Effector memory CD4-positive, alpha-beta T cell (primary cell): ENCODE measurements around the gene OR2Y1.
"Not testable (repeated sequence)": the region's sequence is repeated elsewhere in the genome, so short reads cannot be mapped to it uniquely, and the experiment has no call there.

Experiments used
- DNase-seq, 3 donors: peaks; one replicate each; pipeline ENCODE4 v3.0.0-alpha.2; 2020
- H3K27ac ChIP-seq: 2 replicates; pipeline ENCODE4 v1.7.0; 2013; ENCODE audit warnings: mild to moderate bottlenecking, low read length, moderate library complexity; ENCODE audit not compliant: insufficient read depth, poor library complexity, severe bottlenecking
- H3K27me3 ChIP-seq: replicated peaks from 2 replicates; pipeline ENCODE4 v1.7.0; 2013; ENCODE audit warnings: mild to moderate bottlenecking, low read length; ENCODE audit not compliant: insufficient read depth, control insufficient read depth, poor library complexity, severe bottlenecking
- H3K36me3 ChIP-seq: 2 replicates; pipeline ENCODE4 v1.7.0; 2013; ENCODE audit warnings: mild to moderate bottlenecking, low read length, moderate library complexity; ENCODE audit not compliant: control insufficient read depth, insufficient read depth
- H3K4me1 ChIP-seq: 2 replicates; pipeline ENCODE4 v1.7.0; 2013; ENCODE audit warnings: low read length, mild to moderate bottlenecking; ENCODE audit not compliant: control insufficient read depth, insufficient read depth, poor library complexity, severe bottlenecking
- H3K4me3 ChIP-seq: 2 replicates; pipeline ENCODE4 v1.7.0; 2013; ENCODE audit warnings: low read length, low read depth, mild to moderate bottlenecking; ENCODE audit not compliant: insufficient read depth, poor library complexity, severe bottlenecking
- H3K9me3 ChIP-seq: 2 replicates; pipeline ENCODE4 v1.7.0; 2013; ENCODE audit warnings: mild to moderate bottlenecking, low read length, moderate library complexity; ENCODE audit not compliant: control insufficient read depth

OR2Y1 gene

GRCh38 chr5:180703371-180703770, 36.5 kb downstream of the OR2Y1 start:
- H3K27ac ChIP-seq, H3K27me3 ChIP-seq, DNase-seq, H3K4me1 ChIP-seq, H3K36me3 ChIP-seq, H3K9me3 ChIP-seq, H3K4me3 ChIP-seq: not testable (repeated sequence)

- not testable (repeated sequence) for H3K36me3 ChIP-seq
Observed at GRCh38 chr5:180700440-180700839, 39.4 kb downstream of the OR2Y1 start.

GRCh38 chr5:180699042-180699441, 40.8 kb downstream of the OR2Y1 start:
- Histone ChIP-seq H3K27ac (no peak overlapping the region), H3K36me3 (no peaks in the 10 kb centered on the region), H3K27me3 (no peaks in the 10 kb centered on the region), H3K4me3 (no peak overlapping the region), H3K9me3 (no peaks in the 10 kb centered on the region), H3K4me1 (no peaks in the 10 kb centered on the region)
- DNase-seq, result no peak

More at GRCh38 chr5:180700440-180700839, 39.4 kb downstream of the OR2Y1 start:
- DNase-seq, H3K27me3 ChIP-seq, H3K4me3 ChIP-seq, H3K9me3 ChIP-seq, H3K27ac ChIP-seq, H3K4me1 ChIP-seq: not testable (repeated sequence)

GRCh38 chr5:180696116-180696515, 43.7 kb downstream of the OR2Y1 start:
- H3K9me3 ChIP-seq, result no peaks in the 10 kb centered on the region
- no peaks in the 10 kb centered on the region for H3K36me3 ChIP-seq
- no peaks in the 10 kb centered on the region for H3K4me1 ChIP-seq
- no peak for DNase-seq
- no peaks in the 10 kb centered on the region for H3K27me3 ChIP-seq
- H3K4me3 ChIP-seq, result no peak overlapping the region
- H3K27ac ChIP-seq, result no peak overlapping the region

- DNase-seq, result no peak
- Histone ChIP-seq H3K27me3 (no peaks in the 10 kb centered on the region), H3K4me1 (no peaks in the 10 kb centered on the region), H3K4me3 (no peak overlapping the region), H3K36me3 (no peaks in the 10 kb centered on the region), H3K9me3 (no peaks in the 10 kb centered on the region), H3K27ac (no peak overlapping the region)
Observed at GRCh38 chr5:180692429-180692828, 47.4 kb downstream of the OR2Y1 start.

- Histone ChIP-seq H3K4me1 (no peaks in the 10 kb centered on the region), H3K27ac (no peak overlapping the region), H3K27me3 (no peaks in the 10 kb centered on the region), H3K4me3 (no peak overlapping the region), H3K9me3 (no peaks in the 10 kb centered on the region), H3K36me3 (no peaks in the 10 kb centered on the region)
- DNase-seq, result no peak
Observed at GRCh38 chr5:180691046-180691445, 48.8 kb downstream of the OR2Y1 start.

GRCh38 chr5:180690562-180690961, 49.3 kb downstream of the OR2Y1 start:
- no peaks in the 10 kb centered on the region for H3K36me3 ChIP-seq
- H3K9me3 ChIP-seq, result no peaks in the 10 kb centered on the region
- no peak overlapping the region for H3K27ac ChIP-seq
- no peaks in the 10 kb centered on the region for H3K27me3 ChIP-seq
- no peak overlapping the region for H3K4me3 ChIP-seq
- no peaks in the 10 kb centered on the region for H3K4me1 ChIP-seq
- DNase-seq, result no peak

- H3K27ac ChIP-seq, result peak overlapping the region; percentile 40
- H3K9me3 ChIP-seq, result no peaks in the 10 kb centered on the region
- no peak overlapping the region for H3K4me3 ChIP-seq
- H3K36me3 ChIP-seq, result no peaks in the 10 kb centered on the region
- H3K4me1 ChIP-seq, result peaks cover 3% of the 10 kb centered on the region
- DNase-seq, result no peak
- H3K27me3 ChIP-seq, result no peaks in the 10 kb centered on the region
Observed at GRCh38 chr5:180689775-180690174, 50.1 kb downstream of the OR2Y1 start.
